Measurements from ENCODE around the gene RIOX2.

Gene RIOX2

DNA sequence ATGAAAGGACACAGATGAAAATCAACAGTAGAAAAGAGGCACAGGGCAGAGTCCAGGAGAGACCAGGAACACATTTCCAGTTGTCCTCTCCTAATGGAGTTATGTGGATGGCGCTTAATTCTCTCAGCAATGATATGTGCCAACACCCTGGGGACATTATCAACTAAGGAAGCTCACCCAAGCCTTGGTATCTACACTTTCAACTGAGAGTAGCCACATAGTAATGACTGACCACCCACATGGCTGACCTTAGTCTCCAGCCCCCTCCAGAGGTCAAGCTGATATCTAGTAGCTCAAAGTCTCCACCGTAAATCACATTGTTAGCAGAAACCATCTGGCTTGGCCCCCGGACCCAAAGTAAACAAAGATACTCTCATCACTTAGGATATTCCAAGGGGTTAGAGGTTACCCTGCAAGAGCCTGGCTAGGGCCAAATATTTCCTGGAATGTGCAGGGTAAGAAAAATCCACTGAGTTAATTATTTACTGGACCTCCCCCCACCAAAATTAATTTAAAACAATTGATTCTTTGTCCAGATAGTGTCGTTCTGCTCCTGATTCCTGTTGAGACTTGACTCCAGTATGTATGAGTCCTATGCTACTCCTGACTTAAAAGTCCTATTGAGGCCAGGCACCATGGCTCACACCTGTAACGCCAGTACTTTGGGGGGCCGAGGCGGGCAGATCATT, 38.1 kb upstream of the RIOX2 start:
- no peak for FAIRE-seq
- TF ChIP-seq, protein P1, sequence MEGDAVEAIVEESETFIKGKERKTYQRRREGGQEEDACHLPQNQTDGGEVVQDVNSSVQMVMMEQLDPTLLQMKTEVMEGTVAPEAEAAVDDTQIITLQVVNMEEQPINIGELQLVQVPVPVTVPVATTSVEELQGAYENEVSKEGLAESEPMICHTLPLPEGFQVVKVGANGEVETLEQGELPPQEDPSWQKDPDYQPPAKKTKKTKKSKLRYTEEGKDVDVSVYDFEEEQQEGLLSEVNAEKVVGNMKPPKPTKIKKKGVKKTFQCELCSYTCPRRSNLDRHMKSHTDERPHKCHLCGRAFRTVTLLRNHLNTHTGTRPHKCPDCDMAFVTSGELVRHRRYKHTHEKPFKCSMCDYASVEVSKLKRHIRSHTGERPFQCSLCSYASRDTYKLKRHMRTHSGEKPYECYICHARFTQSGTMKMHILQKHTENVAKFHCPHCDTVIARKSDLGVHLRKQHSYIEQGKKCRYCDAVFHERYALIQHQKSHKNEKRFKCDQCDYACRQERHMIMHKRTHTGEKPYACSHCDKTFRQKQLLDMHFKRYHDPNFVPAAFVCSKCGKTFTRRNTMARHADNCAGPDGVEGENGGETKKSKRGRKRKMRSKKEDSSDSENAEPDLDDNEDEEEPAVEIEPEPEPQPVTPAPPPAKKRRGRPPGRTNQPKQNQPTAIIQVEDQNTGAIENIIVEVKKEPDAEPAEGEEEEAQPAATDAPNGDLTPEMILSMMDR (IDR thresholded peaks at IDR 0.05; ENCODE audit: insufficient read depth, missing control alignments) = no peak

DNA sequence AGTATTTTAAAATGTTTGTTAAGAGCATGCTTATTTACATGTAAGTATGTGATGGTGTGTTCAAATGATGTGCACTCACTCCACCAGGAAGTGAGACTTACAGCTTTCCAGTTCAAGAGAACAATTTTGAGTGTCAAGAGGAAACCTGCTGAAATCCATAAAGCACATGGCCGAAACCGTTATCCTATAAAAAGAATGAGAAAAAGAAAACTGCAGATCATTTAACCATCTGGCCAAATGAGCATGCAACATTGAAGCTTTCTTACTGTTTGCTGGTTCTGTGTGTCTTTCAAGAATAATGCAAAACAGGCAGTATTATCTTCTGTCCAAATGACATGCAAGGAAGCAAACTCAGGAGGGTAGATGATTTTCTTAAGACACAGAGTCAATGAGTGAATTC, 36.6 kb upstream of the RIOX2 start:
- DNase-seq (ENCODE audit: insufficient read length, low spot score) = no peak
- no peak for FAIRE-seq

More for the DNA sequence above, 38.1 kb upstream of the RIOX2 start:
- DNase-seq (ENCODE audit: insufficient read length, low spot score) = no peak

DNA sequence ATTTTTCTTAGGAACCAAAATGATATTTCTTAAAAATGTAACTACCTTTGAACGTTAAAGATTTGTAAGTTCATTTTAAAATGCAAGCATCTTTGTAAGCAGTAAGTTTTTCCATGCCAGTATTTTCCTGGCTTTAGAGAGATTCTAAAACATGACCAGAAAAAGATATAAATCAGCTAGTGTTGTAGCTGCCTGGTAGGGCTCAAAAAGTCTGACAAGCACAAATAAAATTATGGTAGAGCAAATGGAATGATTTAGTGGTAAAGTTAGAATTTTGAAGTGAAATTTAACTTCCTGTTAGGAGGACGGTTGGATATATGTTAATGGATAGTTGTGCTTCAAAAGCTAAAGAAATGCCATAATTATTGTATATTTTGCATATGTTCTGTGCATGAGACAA, 33.2 kb upstream of the RIOX2 start:
- DNase-seq (ENCODE audit: insufficient read length, low spot score) (no peak), FAIRE-seq (no peak)
- TF ChIP-seq, protein P1 (IDR thresholded peaks at IDR 0.05; ENCODE audit: insufficient read depth, missing control alignments) = no peak

More for the DNA sequence above, 36.6 kb upstream of the RIOX2 start:
- TF ChIP-seq, protein P1 (IDR thresholded peaks at IDR 0.05; ENCODE audit: insufficient read depth, missing control alignments) = no peak

- TF ChIP-seq, protein P1 (IDR thresholded peaks at IDR 0.05; ENCODE audit: insufficient read depth, missing control alignments) = no peak
- DNase-seq (ENCODE audit: insufficient read length, low spot score) (no peak), FAIRE-seq (no peak)
These were observed 32.5 kb upstream of the RIOX2 start for GRCh38 chr3:98004721-98005120.

- TF ChIP-seq, protein P1 (IDR thresholded peaks at IDR 0.05; ENCODE audit: insufficient read depth, missing control alignments) = no peak
- no peak for FAIRE-seq
- DNase-seq (ENCODE audit: insufficient read length, low spot score) = no peak
These were observed 31.2 kb upstream of the RIOX2 start for GRCh38 chr3:98003306-98003969.

GRCh38 chr3:98002717-98003116, 30.5 kb upstream of the RIOX2 start:
- FAIRE-seq (no peak), DNase-seq (ENCODE audit: insufficient read length, low spot score) (no peak)
- TF ChIP-seq, protein P1 (IDR thresholded peaks at IDR 0.05; ENCODE audit: insufficient read depth, missing control alignments) = no peak

DNA sequence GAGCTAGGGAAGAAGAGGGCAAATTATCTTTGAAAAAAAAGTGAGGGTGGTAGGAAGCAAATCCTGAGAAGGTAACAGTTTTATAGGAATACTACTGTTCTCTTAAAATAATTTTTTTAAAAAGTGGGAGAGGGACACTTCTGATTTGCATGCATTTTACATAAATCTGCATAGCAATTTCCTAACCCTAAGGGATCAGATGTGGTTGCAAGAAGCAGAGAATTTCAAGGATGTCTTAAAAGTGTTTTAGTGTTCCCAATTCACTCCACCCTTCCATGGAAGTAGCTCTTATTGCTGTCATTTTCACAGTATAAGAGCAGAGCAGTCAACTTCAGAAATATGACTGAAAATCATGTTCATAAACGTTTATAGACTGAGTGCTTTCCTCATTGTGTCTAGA, 27.8 kb upstream of the RIOX2 start:
- FAIRE-seq (no peak), DNase-seq (ENCODE audit: insufficient read length, low spot score) (no peak)
- TF ChIP-seq, protein P1 (IDR thresholded peaks at IDR 0.05; ENCODE audit: insufficient read depth, missing control alignments) = no peak
